ENCODE data around the gene CTDSPL.

The CTDSPL gene

DNA sequence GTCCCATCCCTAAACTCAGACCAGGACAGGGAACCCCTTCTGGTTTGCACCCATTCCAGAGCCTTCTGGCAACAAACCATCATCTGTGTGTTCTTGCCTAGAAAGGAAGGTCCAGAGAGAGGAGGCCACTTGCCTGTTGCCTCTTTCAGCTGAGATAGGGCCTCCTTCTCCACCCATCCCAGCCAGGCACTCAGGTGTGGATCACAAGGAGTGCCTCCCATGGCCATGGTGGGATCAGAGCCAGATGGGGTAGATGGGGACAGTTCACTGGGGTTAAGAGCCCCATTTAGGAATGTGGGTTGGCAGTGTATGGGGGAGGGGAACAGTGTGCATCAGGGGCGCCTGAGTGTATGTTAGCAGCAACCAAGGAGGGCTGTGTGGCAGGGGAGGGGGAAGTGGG, 8.9 kb upstream of the CTDSPL start:
- H3K4me3 ChIP-seq (ENCODE audit: low read depth, low read length), result no peak overlapping the region

DNA sequence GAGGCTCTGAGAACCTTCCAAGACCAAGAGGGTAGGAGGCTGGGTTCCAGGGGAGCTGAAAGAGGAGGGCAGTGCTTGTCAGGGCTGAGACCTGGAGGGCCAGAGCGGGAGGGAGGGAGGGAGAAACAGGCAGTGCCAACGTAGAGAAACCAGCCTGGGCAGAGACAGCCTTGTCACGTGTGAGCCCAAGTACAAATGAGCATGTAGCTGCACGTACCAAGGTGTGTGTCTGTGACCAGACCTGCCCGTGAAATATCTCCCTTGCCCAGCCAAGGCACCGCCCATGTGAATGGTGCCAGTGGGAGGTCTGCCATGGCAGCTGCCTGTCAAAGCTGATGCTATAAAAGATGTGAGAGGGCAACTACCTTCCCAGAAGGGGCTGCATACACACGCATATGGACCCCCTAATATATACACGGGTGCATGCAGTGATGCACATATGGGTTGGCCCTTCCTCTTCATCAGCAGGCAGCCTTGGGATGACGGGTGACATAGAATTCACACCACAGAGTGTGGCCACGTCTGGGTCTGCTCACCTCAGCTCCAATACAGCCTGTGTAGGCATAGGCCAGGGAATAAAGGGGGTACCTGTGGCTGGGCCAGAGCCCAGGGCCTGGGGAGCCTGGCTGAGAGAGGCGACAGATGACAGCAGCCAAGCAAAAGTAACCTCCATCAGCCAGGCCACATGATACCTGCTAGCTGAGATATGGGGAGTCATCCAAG, 7.8 kb upstream of the CTDSPL start:
- no peak overlapping the region for H3K4me3 ChIP-seq (ENCODE audit: low read depth, low read length)

DNA sequence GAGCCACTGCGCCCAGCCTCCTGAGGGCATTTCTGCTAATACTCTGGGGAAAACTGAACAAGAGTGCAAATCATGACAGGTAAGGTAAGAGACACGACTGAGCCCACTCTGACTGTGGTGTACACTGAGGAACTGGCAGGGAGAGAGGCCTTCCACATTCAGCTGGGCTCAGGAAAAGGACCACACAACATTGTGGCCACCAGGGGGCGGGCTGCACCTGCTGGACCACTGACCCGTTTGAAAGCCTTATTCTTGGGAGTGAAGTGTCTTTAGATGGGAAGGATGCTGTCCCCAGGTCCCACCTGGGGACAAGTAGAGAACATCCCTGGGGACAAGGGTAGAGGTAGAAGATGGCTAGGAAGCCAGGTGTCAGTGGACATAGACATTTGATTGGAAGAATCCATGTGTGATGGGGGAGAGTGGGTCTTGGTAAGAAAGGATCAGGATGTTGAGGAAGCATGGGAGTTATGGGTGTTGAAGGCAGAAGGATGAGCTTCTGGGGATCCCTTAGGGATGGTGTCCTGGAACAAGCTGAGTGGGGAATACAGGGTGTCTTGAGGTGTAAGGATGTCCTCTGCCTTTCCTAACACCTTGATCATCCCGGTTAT, 6.2 kb upstream of the CTDSPL start:
- no peak overlapping the region for H3K4me3 ChIP-seq (ENCODE audit: low read depth, low read length)

DNA sequence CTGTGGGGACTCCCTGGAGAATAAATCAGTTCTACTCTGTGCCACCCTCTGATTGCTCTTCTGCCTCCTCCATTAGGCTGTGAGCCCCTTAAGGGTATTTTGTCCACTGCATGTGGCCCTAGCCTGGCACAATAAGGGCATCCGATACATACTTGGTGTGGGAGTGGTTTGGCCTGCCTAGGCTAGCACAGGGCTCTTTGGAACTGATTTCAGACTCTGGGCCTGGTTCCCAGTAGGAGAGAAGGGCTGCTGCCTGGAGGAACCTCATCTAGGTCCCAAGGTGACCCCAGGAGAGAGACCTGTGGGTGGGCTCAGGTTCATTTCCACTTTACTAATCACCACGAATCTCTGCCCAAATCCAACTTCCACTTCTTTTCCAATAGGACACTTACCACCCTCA, 5.3 kb upstream of the CTDSPL start:
- no peak overlapping the region for H3K4me3 ChIP-seq (ENCODE audit: low read depth, low read length)

DNA sequence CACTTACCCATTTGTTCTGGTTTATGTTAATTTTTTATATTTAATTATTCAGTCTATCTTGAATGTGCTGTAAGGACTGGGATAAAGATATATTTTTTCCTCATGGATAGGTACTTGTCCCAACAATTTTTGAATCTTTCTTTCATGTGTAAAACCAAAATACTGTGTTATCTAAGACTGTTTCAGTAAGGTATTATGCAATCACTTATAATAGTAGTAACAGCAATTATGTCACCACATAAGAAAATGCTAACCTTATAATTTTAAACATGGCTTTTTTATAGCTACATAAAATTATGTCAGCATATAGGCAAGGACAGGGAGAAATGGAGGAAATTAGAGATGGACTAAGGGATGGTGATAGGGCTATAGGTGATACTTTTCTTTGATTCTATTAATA, 2.9 kb upstream of the CTDSPL start:
- no peak overlapping the region for H3K4me3 ChIP-seq (ENCODE audit: low read depth, low read length)

DNA sequence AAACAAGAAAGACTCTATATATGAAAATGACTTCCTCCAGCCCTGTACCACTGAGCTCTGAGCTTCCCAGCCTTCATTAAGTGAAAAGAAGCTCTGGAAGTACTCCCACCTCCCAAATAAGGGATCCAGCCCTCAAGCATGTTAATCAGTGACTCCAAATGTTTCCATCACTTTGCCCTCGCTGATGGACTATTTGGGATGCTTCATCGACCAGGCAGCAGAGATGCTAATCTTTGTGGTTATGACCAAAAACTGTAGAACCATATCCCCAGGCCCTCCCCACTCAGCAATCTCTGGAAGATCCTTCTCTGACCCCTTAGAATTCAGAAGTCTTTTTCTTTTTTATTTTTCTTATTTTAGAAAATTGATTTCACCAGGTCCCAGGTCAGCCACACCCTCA, 2.3 kb upstream of the CTDSPL start:
- no peak overlapping the region for H3K4me3 ChIP-seq (ENCODE audit: low read depth, low read length)

DNA sequence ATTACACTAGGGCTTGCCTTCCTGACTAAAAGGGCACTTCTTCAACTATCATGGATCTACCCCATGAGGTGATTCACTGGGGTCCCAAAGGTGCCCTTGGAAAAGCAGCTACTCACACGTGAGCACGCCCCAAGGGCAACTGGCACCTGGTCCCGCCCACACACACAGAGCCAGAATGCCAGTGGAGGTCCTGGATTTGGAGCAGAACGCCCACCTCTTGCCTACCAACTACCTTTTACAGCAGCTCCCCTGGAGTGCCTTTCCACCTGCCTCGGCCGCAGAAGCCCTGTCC, 1.8 kb upstream of the CTDSPL start:
- no peak overlapping the region for H3K4me3 ChIP-seq (ENCODE audit: low read depth, low read length)

DNA sequence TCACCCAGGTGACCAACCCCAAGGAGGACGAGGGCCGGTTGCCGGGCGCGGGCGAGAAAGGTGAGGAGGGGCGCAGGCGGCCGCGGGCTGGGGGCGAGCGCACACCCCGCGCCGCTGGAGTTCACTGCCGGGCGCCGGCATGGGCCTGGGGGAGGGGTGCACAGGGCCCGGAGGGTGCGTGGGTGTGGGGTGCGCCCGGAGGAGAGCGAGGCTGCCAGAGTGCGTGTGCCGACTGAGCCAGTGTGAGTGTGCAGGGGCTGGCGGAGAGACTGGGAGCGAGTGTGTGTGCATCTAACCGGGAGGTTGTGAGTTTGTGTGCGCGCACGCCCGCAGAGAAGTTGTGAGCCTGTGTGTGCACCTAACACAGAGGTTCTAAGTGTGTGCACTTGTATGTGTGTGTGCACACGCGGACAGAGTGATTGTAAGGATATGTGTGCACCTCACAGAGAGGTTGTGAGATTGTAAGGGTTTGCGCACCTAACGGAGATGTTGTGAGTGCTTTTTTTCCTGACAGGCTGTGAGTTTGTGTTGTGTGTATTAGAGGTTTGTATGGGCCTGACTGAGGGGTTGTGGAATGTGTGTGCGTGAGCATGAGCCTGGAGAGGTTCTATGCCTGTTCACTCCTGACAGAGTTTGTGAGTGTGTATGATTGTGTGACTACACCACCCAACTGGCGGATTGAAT, 681 bp downstream of the CTDSPL start:
- H3K4me3 ChIP-seq (ENCODE audit: low read depth, low read length), result peak overlapping the region; percentile 75

DNA sequence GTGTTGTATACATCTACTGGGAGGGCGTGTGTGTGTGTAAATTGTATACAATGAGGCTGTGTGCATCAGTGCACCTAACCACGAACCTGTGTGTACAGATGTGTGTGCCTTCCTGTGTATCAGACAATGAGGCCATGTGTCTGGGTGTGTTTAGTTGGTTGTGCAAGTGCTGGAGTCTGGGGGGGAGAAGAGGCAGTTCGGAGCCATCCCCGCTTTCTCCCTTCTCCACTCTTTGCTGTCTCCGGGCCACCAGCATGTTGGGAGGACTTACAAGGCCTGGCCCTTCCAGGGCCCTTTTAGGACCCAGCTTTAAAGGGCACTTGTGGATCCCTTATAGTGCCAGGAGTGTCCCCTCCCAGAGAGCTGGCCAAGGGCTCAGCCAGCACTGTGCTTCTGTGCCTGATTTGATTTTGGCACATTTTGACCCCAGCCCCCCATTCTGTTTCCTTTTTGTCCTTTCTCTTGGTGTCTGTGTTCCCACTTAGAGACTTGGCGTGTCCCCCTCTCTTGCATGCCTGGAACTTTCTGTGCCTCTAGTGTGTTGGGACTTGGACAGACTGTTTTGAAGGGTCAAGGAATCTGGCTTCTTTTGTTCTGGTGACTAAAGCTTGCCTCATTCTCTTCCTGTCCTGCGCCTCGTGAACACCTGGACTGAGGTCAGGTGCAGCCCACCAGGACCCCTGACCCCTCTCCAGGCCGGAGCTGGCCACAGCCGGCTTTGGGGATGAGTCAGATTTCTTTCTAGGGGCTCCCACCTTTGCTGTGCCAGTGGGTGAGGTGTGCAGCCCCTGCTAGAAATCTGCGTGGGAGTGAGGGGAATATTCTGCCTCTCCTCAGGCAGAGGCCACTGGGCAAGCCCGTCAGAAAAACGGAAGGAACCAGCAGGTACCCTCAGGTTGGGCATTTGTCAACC, 1.5 kb downstream of the CTDSPL start:
- peak overlapping the region; percentile 75 for H3K4me3 ChIP-seq (ENCODE audit: low read depth, low read length)

DNA sequence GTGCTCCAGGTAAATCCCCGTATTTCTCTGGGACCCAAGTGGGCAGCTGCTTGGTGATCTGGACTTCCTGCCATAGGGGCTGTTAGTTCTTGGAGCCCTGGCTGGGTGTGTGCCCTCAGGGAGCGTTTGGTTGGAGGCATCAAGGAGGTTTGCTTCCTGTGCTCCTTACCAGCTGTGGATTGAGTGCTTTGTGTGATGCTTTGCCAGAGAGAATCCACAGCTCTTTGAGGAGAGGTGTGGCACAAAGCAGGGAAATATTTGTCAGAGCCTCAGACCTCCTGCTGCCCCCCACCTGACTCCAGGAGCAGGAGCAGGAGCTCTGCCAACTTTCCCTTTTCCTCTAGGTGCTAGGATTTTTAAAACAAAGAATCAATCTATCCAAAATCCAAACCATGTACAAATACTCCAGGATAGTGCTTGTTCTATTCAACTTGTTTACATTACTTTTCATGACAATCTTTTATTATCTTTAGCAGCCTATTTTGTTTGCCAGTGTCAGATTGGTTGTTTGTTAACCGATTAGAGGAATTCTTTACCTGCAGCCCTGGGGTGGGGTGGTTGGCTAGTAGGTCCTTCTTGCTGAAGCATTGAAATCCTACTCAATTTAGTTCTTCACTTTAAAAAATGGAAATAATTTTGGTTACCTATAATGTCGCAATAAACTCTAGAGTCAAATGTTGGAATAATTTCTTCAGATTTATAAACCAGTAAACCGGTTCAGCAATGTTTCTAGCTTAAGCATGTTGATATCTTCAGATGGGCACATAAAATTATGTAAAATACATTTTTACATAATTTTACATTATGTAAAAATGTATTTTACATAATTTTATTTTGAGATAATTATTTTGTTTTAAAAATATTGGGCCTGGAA, 2.5 kb downstream of the CTDSPL start:
- H3K4me3 ChIP-seq (ENCODE audit: low read depth, low read length), result no peak overlapping the region

DNA sequence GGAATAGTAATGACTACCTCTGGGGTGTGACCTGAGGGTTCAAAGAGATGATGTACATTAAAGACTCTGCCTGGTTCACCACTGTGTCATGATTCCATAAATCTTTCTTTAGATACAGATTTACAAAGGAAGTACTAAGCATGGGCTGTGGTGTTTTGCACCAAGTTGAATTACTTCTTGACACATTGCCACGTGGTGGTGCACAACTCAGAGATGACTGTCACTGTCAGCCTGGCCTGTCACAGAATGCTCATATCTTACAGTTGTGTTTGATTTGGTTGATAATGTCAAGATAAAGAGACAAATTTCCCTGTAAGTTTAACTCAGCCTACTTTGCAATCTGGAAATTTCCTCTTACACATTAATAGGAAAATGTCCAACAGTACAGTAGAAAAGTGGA, 3.2 kb downstream of the CTDSPL start:
- no peak overlapping the region for H3K4me3 ChIP-seq (ENCODE audit: low read depth, low read length)

DNA sequence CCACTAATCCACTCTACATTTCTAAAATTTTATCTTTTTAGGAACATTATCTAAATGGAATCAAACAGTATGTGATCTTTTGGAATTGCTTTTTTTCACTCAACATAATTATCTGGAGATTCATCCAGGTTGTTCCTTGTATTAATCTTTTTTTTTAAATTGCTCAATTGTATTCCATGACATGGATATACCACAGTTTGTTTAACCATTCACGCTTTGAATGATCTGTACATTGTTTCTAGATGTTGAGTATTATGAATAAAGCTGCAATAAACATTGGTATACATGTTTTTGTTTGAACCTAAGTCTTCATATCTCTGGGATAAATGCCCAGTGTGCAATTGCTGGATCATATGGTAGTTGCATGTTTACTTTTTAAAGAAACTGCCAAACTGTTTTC, 5.5 kb downstream of the CTDSPL start:
- H3K4me3 ChIP-seq (ENCODE audit: low read depth, low read length), result no peak overlapping the region

DNA sequence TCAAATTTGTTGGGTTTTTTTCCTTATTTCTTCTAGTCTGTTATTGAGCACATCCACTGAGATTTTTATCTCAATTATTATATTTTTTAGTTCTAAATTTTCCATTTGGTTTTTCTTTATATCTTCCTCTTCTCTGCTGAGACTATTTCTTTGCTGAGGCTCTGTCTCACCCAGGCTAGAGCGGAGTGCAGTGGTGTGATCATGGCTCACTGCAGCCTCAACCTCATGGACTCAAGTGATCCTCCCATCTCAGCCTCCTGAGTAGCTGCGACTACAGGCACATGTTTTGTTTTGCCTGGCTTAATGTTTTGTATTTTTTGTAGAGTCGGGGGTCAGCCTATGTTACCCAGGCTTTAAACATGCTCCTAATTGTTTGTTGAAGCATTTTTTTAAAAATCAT, 10.2 kb downstream of the CTDSPL start:
- H3K4me3 ChIP-seq (ENCODE audit: low read depth, low read length), result no peak overlapping the region

DNA sequence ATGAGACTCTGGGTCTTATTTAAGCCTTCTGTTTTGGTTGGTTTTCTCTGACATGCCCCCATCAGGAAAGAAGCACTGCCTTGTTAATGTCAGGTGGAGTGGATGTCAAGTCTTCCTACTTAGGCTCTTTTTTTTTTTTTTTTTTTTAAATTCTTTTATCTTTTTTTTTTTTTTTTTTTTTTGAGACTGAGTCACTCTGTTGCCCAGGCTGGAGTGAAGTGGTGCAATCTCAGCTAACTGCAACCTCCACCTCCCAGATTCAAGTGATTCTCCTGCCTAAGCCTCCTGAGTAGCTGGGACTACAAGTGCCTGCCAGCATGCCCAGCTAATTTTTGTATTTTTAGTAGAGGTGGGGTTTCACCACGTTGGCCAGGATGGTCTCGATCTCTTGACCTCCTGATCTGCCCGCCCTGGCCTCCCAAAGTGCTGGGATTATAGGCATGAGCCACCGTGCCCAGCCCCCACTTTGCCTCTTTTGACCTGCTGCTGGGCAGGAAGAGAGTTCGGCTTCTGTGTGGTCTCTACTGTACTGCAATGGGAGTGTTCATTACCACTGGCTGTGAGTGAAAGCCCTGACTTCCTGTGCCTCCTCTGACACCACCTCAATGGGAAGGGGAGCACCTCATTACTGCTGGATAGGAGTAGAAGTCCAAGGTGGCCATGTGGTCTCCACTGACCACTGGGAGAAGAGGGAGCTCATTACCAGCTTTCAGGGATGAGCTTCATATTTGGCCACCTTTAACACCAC, 10.9 kb downstream of the CTDSPL start:
- no peak overlapping the region for H3K4me3 ChIP-seq (ENCODE audit: low read depth, low read length)

DNA sequence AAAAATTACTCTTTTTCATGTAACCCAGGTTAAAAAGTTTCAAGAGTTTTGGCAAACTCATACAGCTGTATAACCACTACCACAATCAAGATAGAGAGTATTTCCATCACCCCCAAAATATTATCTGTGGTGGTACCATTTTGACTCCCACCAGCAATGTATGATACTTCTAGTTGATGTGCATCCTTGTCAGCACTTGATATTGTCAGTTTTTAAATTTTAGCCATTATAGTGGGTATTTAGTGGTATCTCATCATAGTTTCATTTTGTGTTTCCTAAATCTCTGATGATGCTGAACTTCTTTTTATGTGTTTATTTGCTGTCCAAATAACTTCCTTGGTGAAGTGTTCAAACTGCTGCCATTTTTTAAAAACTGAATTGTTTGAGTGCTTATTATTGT, 14.6 kb downstream of the CTDSPL start:
- H3K4me3 ChIP-seq (ENCODE audit: low read depth, low read length), result no peak overlapping the region

DNA sequence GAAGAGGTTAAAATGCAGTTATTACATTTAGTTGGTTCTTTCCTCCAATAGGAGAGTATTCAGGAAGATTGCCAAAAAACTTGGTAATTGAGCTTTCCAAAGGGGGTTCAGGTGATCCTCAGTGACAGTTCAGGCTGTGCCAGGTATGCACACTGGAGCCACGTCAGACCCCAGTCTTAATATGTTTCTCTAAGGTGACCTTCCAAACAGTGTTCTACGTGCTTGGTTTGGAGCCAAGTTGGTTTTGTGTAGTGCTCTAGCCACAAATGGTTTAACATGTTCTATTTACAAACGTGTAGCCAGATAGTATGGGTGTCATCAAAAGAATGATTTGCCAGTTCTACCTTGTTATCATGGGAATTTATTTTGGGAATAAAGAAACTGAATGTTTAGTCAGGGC, 21.0 kb downstream of the CTDSPL start:
- no peak overlapping the region for H3K4me3 ChIP-seq (ENCODE audit: low read depth, low read length)

DNA sequence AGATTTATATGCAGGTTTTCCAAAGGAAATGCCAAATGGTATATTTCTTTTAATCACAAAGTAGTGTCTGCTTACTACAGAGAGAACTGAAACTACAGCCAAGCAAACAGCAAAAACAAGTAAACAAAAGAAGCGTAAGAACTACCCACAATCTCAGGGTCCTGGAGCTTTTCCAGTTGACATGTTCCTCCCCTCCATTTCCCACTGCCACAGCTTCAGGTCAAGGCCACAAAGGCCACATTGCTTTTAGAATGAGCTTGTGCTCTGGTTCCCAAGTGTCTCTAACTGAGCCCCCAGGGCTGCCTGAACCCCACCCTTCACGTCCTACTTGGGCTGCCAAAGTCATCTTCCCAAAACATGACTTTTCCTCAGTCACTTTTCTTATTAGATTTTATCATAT, 24.1 kb downstream of the CTDSPL start:
- H3K4me3 ChIP-seq (ENCODE audit: low read depth, low read length), result no peak overlapping the region

DNA sequence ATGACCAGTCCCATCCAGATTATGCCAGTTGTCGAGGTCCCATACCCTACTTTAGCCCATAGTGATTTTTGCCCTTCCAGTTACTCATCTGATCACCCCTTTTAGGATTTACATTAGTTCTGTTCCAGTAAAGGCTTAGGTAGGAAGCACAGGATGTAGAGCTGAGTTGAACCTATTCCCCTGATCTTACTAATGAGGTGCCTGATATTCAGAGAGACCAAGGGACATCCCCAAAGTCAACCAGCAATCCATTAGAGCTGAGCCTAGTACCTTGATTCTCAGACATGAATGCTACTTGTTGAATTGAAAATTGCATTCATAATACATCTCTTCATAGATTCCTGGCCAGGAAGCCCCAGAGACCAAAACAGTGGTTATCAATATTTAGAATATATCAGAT, 24.7 kb downstream of the CTDSPL start:
- no peak overlapping the region for H3K4me3 ChIP-seq (ENCODE audit: low read depth, low read length)

DNA sequence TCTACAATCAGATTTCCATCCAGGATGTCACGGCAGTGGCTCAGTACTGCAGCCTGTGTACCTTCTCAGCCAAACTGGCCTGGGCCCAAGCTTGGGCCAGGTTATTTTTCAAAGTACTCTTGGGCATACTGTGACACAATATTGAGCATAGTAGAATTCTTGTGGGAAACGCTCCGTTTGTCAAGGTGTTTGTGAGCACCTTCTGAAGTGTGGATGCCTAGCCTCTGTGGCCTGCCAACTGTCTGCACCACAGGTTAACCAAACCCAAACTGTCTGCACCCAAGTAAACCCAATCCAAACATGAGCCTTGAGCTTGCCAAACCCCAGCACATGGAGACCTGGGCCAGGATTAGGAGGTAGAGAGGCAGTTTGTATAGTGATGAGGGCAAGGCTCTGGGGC, 25.4 kb downstream of the CTDSPL start:
- no peak overlapping the region for H3K4me3 ChIP-seq (ENCODE audit: low read depth, low read length)

DNA sequence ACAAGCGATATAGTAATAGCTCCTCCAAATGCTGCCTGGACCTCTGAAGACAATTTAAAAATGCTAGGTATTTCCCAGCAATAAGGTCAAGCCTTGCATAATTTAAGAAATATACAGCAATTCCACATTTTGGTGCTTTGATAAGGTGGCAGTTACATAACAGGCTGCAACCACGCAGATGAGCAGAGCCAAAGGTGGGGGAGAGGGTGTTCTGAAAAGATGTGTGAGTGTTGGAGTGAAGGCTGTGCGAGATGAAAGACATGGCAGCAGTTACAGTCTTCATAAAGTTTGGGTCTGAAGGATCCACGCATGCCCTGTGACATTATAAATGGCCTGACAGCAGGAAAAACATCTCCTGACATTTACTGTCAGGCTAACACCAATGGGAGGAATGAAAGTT, 26.1 kb downstream of the CTDSPL start:
- no peak overlapping the region for H3K4me3 ChIP-seq (ENCODE audit: low read depth, low read length)

All from iPS-11a (cell line).